ENCODE results near the gene PUM2.
"Not testable (repeated sequence)": the region's sequence is repeated elsewhere in the genome, so short reads cannot be mapped to it uniquely, and the experiment has no call there.

PUM2 gene

DNA sequence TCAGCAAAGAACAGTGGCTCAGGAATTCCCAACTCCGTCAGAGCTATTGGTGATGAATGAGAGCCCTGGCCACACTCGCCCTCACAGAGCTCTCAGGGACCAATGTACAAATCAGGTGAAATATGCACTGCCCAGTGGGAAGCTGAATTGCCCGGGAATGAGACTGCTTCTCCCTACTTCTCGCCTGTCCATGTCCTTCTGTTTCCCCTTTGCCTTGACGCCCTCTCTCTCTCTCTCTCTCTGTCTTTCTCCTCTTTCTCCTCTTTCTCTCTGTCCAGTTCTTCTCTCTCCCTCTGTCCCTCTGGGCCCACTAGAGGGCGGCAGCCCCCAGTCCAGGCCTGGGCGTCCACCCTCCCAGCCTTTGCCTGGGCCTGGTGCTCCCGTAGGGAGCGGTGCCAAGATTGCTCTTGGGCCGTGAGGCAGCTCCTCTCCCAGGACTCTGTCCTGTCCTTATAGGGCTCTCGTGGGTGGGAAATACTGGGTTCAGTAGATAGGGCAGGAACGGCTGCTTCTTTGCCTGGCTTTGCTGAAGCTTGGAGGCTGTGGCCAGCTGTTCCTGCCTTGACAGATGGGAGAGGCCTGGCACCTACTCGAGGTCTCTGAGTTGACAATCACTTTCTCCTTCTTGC lies 28.4 kb upstream of the PUM2 start:
- TF ChIP-seq, protein P1, sequence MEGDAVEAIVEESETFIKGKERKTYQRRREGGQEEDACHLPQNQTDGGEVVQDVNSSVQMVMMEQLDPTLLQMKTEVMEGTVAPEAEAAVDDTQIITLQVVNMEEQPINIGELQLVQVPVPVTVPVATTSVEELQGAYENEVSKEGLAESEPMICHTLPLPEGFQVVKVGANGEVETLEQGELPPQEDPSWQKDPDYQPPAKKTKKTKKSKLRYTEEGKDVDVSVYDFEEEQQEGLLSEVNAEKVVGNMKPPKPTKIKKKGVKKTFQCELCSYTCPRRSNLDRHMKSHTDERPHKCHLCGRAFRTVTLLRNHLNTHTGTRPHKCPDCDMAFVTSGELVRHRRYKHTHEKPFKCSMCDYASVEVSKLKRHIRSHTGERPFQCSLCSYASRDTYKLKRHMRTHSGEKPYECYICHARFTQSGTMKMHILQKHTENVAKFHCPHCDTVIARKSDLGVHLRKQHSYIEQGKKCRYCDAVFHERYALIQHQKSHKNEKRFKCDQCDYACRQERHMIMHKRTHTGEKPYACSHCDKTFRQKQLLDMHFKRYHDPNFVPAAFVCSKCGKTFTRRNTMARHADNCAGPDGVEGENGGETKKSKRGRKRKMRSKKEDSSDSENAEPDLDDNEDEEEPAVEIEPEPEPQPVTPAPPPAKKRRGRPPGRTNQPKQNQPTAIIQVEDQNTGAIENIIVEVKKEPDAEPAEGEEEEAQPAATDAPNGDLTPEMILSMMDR (conservative IDR thresholded peaks at IDR 0.05; ENCODE audit: low read depth): peak; percentile 80
- peak overlapping the region; percentile 58 for H3K27ac ChIP-seq
- CTCF ChIA-PET: interaction anchor here (0.7 to 1.8 kb wide), 7 partner anchors 33 to 272 kb away, joined by 3 to 13 read pairs (median 4); partner anchors contain the start of gene HS1BP3
- DNase-seq (ENCODE audit: low spot score): peak; percentile 60
- POLR2A ChIA-PET (ENCODE audit: low non-redundant PET): interaction anchor here (0.6 kb wide), 1 partner anchor 227 kb away, joined by 3 read pairs; no protein-coding TSS in a partner anchor

DNA sequence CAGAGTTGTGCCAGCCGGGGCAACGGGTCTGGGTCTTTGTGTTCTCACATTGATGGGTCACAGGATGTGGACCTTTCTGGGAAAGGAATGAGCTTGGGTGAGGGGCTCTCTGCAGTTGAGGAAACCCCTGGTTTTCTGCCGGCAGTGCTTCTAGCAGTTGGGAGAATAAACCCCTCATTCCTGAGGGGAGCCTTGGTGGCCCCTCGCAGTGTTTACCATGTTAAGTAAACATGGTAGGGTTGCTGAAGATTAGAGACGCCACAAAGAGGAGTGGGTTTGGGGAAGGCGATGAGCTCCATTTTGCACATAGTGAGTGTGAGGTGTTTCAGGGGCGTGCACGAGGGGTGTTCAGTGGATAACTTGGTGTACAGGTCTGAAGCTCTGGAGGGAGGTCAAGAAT lies 27.7 kb upstream of the PUM2 start:
- CTCF ChIA-PET: interaction anchor here (0.7 to 1.8 kb wide), 5 partner anchors 33 to 273 kb away, joined by 3 to 13 read pairs (median 7); partner anchors contain the start of gene HS1BP3
- no peak for DNase-seq (ENCODE audit: low spot score)
- TF ChIP-seq, protein P1 (conservative IDR thresholded peaks at IDR 0.05; ENCODE audit: low read depth): no peak
- POLR2A ChIA-PET (ENCODE audit: low non-redundant PET): no interaction called here
- H3K27ac ChIP-seq: no peak overlapping the region

GRCh38 chr2:20377741-20378140 lies 27.1 kb upstream of the PUM2 start:
- DNase-seq (ENCODE audit: low spot score): no peak
- POLR2A ChIA-PET (ENCODE audit: low non-redundant PET): no interaction called here
- TF ChIP-seq, protein P1 (conservative IDR thresholded peaks at IDR 0.05; ENCODE audit: low read depth): no peak
- no peak overlapping the region for H3K27ac ChIP-seq
- CTCF ChIA-PET: interaction anchor here (0.9 to 1.8 kb wide), 3 partner anchors 34 to 273 kb away, joined by 3 to 7 read pairs (median 3); partner anchors contain the start of gene HS1BP3

GRCh38 chr2:20374982-20375381 lies 24.3 kb upstream of the PUM2 start:
- POLR2A ChIA-PET (ENCODE audit: low non-redundant PET); CTCF ChIA-PET: not testable (repeated sequence)

GRCh38 chr2:20372896-20373640 lies 22.4 kb upstream of the PUM2 start:
- ChIA-PET POLR2A (ENCODE audit: low non-redundant PET) (no interaction called here), CTCF (interaction anchor here (0.6 to 0.7 kb wide), 2 partner anchors 27 to 48 kb away, joined by 3 to 4 read pairs; no protein-coding TSS in a partner anchor)
- TF ChIP-seq, protein P1 (conservative IDR thresholded peaks at IDR 0.05; ENCODE audit: low read depth): no peak
- DNase-seq (ENCODE audit: low spot score): no peak
- no peak overlapping the region for H3K27ac ChIP-seq

More at GRCh38 chr2:20374982-20375381, 24.3 kb upstream of the PUM2 start:
- not testable (repeated sequence) for DNase-seq (ENCODE audit: low spot score); H3K27ac ChIP-seq

GRCh38 chr2:20371323-20372025 lies 20.8 kb upstream of the PUM2 start:
- DNase-seq (ENCODE audit: low spot score): no peak
- ChIA-PET CTCF (interaction anchor here (0.6 kb wide), 2 partner anchors 10 to 266 kb away, joined by 3 to 4 read pairs; no protein-coding TSS in a partner anchor), POLR2A (ENCODE audit: low non-redundant PET) (no interaction called here)
- H3K27ac ChIP-seq: no peak overlapping the region
- TF ChIP-seq, protein P1 (conservative IDR thresholded peaks at IDR 0.05; ENCODE audit: low read depth): no peak
